PC-3 (cell line): ENCODE data around the gene MOB3A. TPM values are rescaled to one million over a fixed set of nuclear protein-coding genes. Genes with fewer than 3 reads are reported as not detected.

Experiments
- ATAC-seq: fragments of 200-7000 bp; cut with Tn5 transposase; 2 replicates; pipeline ENCODE4 v1.9.1; 2020; ENCODE audit warnings: mild to moderate bottlenecking, moderate library complexity
- BruUV-seq: library from RNA; stranded (reverse); fragments of 400-500 nt; replicated peaks from 2 replicates; lab custom pipeline; 2021; lab: Mats Ljungman, UMichigan
- CTCF ChIA-PET: fragments of 300-600 bp; sonication (Branson Sonifier 250); formaldehyde crosslinking; loops from one replicate; lab custom pipeline; 2022; ENCODE audit warnings: antibody characterized with exemption; lab: Charles Lee
- POLR2A ChIA-PET: fragments of 300-600 bp; sonication (Branson Sonifier 250); formaldehyde crosslinking; loops from one replicate; lab custom pipeline; 2022; ENCODE audit warnings: antibody characterized with exemption; ENCODE audit not compliant: unreplicated experiment; lab: Charles Lee
- DNase-seq: peaks from one replicate; pipeline ENCODE4 v3.0.0-alpha.2; 2015
- H2AFZ ChIP-seq: fragments of 300-600 bp; sonication (generic); 2 replicates; pipeline ENCODE4 v1.6.0; 2016; ENCODE audit warnings: antibody characterized with exemption, low read length
- H3F3A ChIP-seq: fragments of 300-600 bp; sonication (generic); one replicate; pipeline ENCODE4 v1.6.0; 2017; ENCODE audit warnings: antibody characterized with exemption, low read length, control low read depth, mild to moderate bottlenecking; ENCODE audit not compliant: unreplicated experiment
- H3K27ac ChIP-seq: fragments of 300-600 bp; sonication (generic); 2 replicates; pipeline ENCODE4 v1.5.1; 2016; ENCODE audit warnings: mild to moderate bottlenecking, low read length
- H3K27me3 ChIP-seq: fragments of 300-600 bp; sonication (generic); 2 replicates; pipeline ENCODE4 v1.6.1; 2016; ENCODE audit warnings: low read length, mixed read lengths
- H3K36me3 ChIP-seq: fragments of 300-600 bp; sonication (generic); 2 replicates; pipeline ENCODE4 v1.6.1; 2016; ENCODE audit warnings: low read depth, mixed run types, low read length, mixed read lengths
- H3K4me1 ChIP-seq: fragments of 300-600 bp; sonication (generic); 2 replicates; pipeline ENCODE4 v1.5.1; 2016; ENCODE audit warnings: low read length; ENCODE audit not compliant: insufficient read depth
- H3K4me2 ChIP-seq: fragments of 300-600 bp; sonication (generic); 2 replicates; pipeline ENCODE4 v1.6.0; 2016; ENCODE audit warnings: low read length
- H3K4me3 ChIP-seq: fragments of 300-600 bp; sonication (generic); 2 replicates; pipeline ENCODE4 v1.5.1; 2016; ENCODE audit warnings: mild to moderate bottlenecking, low read length, mixed read lengths
- H3K79me2 ChIP-seq: fragments of 300-600 bp; sonication (generic); 2 replicates; pipeline ENCODE4 v1.6.1; 2017; ENCODE audit warnings: low read length, mixed read lengths
- H3K9ac ChIP-seq: fragments of 300-600 bp; sonication (generic); 2 replicates; pipeline ENCODE4 v1.6.0; 2016; ENCODE audit warnings: mild to moderate bottlenecking, low read length
- H3K9me2 ChIP-seq: fragments of 300-600 bp; sonication (generic); replicated peaks from 2 replicates; pipeline ENCODE4 v1.6.1; 2016; ENCODE audit warnings: mixed run types, low read length, mixed read lengths
- H3K9me3 ChIP-seq: fragments of 300-600 bp; sonication (generic); 2 replicates; pipeline ENCODE4 v1.6.1; 2016; ENCODE audit warnings: low read length, mixed read lengths
- H4K20me1 ChIP-seq: fragments of 300-600 bp; sonication (generic); 2 replicates; pipeline ENCODE4 v1.6.1; 2016; ENCODE audit warnings: low read length, mixed read lengths
- EZH2 ChIP-seq: fragments of 300-600 bp; sonication (generic); IDR thresholded peaks from one replicate; pipeline ENCODE4 v1.6.1; 2017; ENCODE audit warnings: antibody characterized with exemption, mild to moderate bottlenecking, low read length; ENCODE audit not compliant: unreplicated experiment
- EZH2phosphoT487 ChIP-seq: fragments of 300-600 bp; sonication (generic); IDR thresholded peaks from 2 replicates; pipeline ENCODE4 v1.6.1; 2018; ENCODE audit warnings: mild to moderate bottlenecking, antibody characterized with exemption, low read length, borderline replicate concordance
- intact Hi-C: fragments of 100-400 bp; cut with micrococcal nuclease; formaldehyde crosslinking; loops from 2 replicates; pipeline ENCODE4 v1.9.0; 2023
- total RNA-seq: library from RNA; depleted of rRNA; stranded (reverse); fragments of >200 nt; gene quantifications from 2 replicates; pipeline ENCODE4 v1.2.3, GENCODE V29; 2014
- TF ChIP-seq, protein P1 (sequence below): fragments of 300-600 bp; sonication (generic); conservative IDR thresholded peaks from 2 replicates; pipeline ENCODE4 v1.5.1; 2017; ENCODE audit warnings: antibody characterized with exemption, low read depth, mild to moderate bottlenecking, low read length

Gene MOB3A
- total RNA-seq, 1 experiment from 2014 or later, result 15.1 TPM

DNA sequence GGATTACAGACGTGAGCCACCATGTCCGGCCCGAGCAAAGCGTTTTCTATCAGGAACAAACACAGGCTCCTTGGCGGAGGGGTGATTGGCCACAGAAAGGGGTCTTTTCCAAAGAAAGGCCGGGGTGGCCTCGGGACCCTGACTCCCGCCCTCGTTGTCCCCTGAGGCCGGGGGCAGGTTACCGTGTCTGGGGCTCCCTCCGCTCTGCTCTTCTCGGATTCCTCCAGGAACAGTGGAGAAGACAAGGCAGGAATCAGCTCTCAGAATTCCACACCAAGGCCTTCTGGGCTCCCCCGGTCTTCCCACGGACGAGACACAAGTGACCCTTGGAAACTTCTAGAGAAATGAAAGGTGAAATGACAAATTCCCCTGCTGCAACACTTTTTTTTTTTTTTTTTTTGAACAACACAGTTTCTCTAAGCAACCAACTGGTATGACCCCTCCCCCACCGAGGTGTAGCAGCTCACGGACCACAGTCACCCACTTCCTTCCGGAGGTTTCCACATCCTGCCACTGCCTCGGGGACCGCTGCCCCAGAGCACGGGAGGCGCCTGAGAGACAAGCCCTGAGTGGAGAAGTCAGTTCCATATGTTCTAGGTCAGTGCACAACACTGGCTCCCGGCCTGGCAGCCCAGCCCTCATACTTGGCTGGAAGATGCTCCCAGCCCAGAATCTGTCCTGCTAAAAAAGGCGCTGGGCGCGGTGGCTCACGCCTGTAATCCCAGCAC, 11.0 kb downstream of the MOB3A start:
- DNase-seq (peak; percentile 59), ATAC-seq (peak; percentile 48)
- no TSS peak for BruUV-seq
- no peaks in the 10 kb centered on the region for H3F3A ChIP-seq
- no peaks in the 10 kb centered on the region for H3K27me3 ChIP-seq
- no peak overlapping the region for H2AFZ ChIP-seq
- H3K9me3 ChIP-seq, result no peaks in the 10 kb centered on the region
- H3K4me2 ChIP-seq, result peak overlapping the region; percentile 22; the same call in 1 of the 2 replicates
- no peak overlapping the region for H3K9ac ChIP-seq
- no peaks in the 10 kb centered on the region for H3K9me2 ChIP-seq
- peaks cover 11% of the 10 kb centered on the region for H3K79me2 ChIP-seq
- CTCF ChIA-PET, result interaction anchor here (0.5 to 0.6 kb wide), 2 partner anchors 53 to 140 kb away, joined by 4 read pairs; no protein-coding TSS in a partner anchor
- H4K20me1 ChIP-seq, result no peaks in the 10 kb centered on the region
- TF ChIP-seq, protein P1, sequence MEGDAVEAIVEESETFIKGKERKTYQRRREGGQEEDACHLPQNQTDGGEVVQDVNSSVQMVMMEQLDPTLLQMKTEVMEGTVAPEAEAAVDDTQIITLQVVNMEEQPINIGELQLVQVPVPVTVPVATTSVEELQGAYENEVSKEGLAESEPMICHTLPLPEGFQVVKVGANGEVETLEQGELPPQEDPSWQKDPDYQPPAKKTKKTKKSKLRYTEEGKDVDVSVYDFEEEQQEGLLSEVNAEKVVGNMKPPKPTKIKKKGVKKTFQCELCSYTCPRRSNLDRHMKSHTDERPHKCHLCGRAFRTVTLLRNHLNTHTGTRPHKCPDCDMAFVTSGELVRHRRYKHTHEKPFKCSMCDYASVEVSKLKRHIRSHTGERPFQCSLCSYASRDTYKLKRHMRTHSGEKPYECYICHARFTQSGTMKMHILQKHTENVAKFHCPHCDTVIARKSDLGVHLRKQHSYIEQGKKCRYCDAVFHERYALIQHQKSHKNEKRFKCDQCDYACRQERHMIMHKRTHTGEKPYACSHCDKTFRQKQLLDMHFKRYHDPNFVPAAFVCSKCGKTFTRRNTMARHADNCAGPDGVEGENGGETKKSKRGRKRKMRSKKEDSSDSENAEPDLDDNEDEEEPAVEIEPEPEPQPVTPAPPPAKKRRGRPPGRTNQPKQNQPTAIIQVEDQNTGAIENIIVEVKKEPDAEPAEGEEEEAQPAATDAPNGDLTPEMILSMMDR, result no peak
- no peak for TF ChIP-seq EZH2
- no peak for TF ChIP-seq EZH2phosphoT487
- no peaks in the 10 kb centered on the region for H3K36me3 ChIP-seq
- POLR2A ChIA-PET, result no interaction called here
- H3K27ac ChIP-seq, result no peak overlapping the region
- intact Hi-C loops, result no loop called here
- H3K4me3 ChIP-seq, result no peak overlapping the region
- peaks cover 19% of the 10 kb centered on the region for H3K4me1 ChIP-seq

DNA sequence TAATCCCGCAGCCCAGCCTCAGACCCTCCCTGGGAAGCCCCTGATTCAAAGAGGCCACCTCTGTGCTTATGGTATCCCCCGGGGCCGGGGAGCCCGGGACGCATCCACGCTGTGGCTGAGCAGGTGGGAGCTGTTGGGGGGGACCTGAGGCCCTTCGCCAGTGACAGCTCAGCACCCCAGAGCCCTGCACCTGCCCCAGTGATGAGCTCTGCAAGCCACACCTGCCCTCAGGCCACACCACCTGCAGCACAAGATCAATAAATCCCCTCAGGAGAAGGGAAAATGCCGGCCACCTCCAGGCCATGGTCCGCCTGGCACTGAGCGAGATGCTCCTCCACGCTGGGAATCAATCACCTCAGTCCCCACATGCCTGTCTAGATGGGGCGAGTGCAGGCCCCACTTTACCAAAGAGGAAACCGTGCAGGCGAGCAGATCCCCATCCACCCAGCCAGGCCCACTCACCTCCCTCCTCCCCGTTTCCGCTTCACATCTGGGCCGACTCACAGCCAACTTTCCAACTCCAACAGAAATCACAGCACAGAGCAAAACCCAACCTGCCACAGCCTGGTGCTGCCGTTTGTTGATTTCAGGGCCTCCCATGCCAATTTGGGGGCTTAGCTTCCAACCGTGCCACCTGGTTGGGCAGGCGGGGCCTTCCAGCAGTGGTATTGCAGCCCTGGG, 12.8 kb downstream of the MOB3A start:
- H3K4me2 ChIP-seq, result no peak overlapping the region
- H3K27ac ChIP-seq, result no peak overlapping the region
- peaks cover 8% of the 10 kb centered on the region; the same call in 1 of the 2 replicates for H3K79me2 ChIP-seq
- ATAC-seq (no peak), DNase-seq (no peak)
- H3K9ac ChIP-seq, result no peak overlapping the region
- no peak overlapping the region for H2AFZ ChIP-seq
- H3K36me3 ChIP-seq, result no peaks in the 10 kb centered on the region
- H3K4me3 ChIP-seq, result no peak overlapping the region
- intact Hi-C loops, result no loop called here
- ChIA-PET POLR2A (no interaction called here), CTCF (no interaction called here)
- H3F3A ChIP-seq, result no peaks in the 10 kb centered on the region
- BruUV-seq, result no TSS peak
- no peaks in the 10 kb centered on the region for H3K9me3 ChIP-seq
- H3K9me2 ChIP-seq, result no peaks in the 10 kb centered on the region
- H3K4me1 ChIP-seq, result peaks cover 4% of the 10 kb centered on the region; the same call in 1 of the 2 replicates
- TF ChIP-seq, protein P1, result no peak
- no peak for TF ChIP-seq EZH2phosphoT487
- no peak for TF ChIP-seq EZH2
- no peaks in the 10 kb centered on the region for H3K27me3 ChIP-seq
- no peaks in the 10 kb centered on the region for H4K20me1 ChIP-seq
